ENCODE results near the gene CHRNB4.
A peak's percentile ranks its signal among the peaks of the same experiment; 100 is the strongest.

Gene CHRNB4

GRCh38 chr15:78624651-78625590, 16.1 kb downstream of the CHRNB4 start:
- Histone ChIP-seq H3K4me3 (ENCODE audit: insufficient read depth, low read depth, low read length) (no peak overlapping the region), H3K9me3 (ENCODE audit: control insufficient read depth, low read length) (no peaks in the 10 kb centered on the region), H3K4me1 (ENCODE audit: control insufficient read depth, insufficient read depth, low read length) (no peaks in the 10 kb centered on the region), H3K27me3 (ENCODE audit: control insufficient read depth, insufficient read depth, low read length, poor library complexity, severe bottlenecking) (peaks cover 33% of the 10 kb centered on the region), H3K27ac (ENCODE audit: insufficient read depth, low read depth, low read length, poor library complexity, severe bottlenecking) (no peak overlapping the region), H3K36me3 (ENCODE audit: control insufficient read depth, insufficient read depth, low read length) (no peaks in the 10 kb centered on the region)
- 90 to 93% methylated on average over 16 of the region's 17 CpGs for WGBS, 2 experiments

- no peaks in the 10 kb centered on the region for H3K9me3 ChIP-seq (ENCODE audit: control insufficient read depth, low read length)
- no peaks in the 10 kb centered on the region for H3K4me1 ChIP-seq (ENCODE audit: control insufficient read depth, insufficient read depth, low read length)
- no peak overlapping the region for H3K27ac ChIP-seq (ENCODE audit: insufficient read depth, low read depth, low read length, poor library complexity, severe bottlenecking)
- 90 to 92% methylated on average over 7 of the region's 7 CpGs for WGBS, 2 experiments
- H3K4me3 ChIP-seq (ENCODE audit: insufficient read depth, low read depth, low read length) = no peak overlapping the region
- H3K36me3 ChIP-seq (ENCODE audit: control insufficient read depth, insufficient read depth, low read length) = no peaks in the 10 kb centered on the region
- peaks cover 43% of the 10 kb centered on the region for H3K27me3 ChIP-seq (ENCODE audit: control insufficient read depth, insufficient read depth, low read length, poor library complexity, severe bottlenecking)
Observed at GRCh38 chr15:78623786-78624497, 17.1 kb downstream of the CHRNB4 start.

GRCh38 chr15:78621810-78622402, 19.1 kb downstream of the CHRNB4 start:
- Histone ChIP-seq H3K4me3 (ENCODE audit: insufficient read depth, low read depth, low read length) (no peak overlapping the region), H3K27ac (ENCODE audit: insufficient read depth, low read depth, low read length, poor library complexity, severe bottlenecking) (no peak overlapping the region), H3K4me1 (ENCODE audit: control insufficient read depth, insufficient read depth, low read length) (no peaks in the 10 kb centered on the region), H3K36me3 (ENCODE audit: control insufficient read depth, insufficient read depth, low read length) (no peaks in the 10 kb centered on the region), H3K9me3 (ENCODE audit: control insufficient read depth, low read length) (no peaks in the 10 kb centered on the region), H3K27me3 (ENCODE audit: control insufficient read depth, insufficient read depth, low read length, poor library complexity, severe bottlenecking) (peaks cover 47% of the 10 kb centered on the region)
- 75 to 77% methylated on average over 10 of the region's 10 CpGs for WGBS, 2 experiments

- Histone ChIP-seq H3K36me3 (ENCODE audit: control insufficient read depth, insufficient read depth, low read length) (no peaks in the 10 kb centered on the region), H3K9me3 (ENCODE audit: control insufficient read depth, low read length) (no peaks in the 10 kb centered on the region), H3K4me3 (ENCODE audit: insufficient read depth, low read depth, low read length) (peak within 1 kb of the TSS; percentile 47), H3K4me1 (ENCODE audit: control insufficient read depth, insufficient read depth, low read length) (no peaks in the 10 kb centered on the region), H3K27ac (ENCODE audit: insufficient read depth, low read depth, low read length, poor library complexity, severe bottlenecking) (no peak within 1 kb of the TSS), H3K27me3 (ENCODE audit: control insufficient read depth, insufficient read depth, low read length, poor library complexity, severe bottlenecking) (peaks cover 47% of the 10 kb centered on the region)
- WGBS, 2 experiments = 3% methylated on average over 102 of the region's 102 CpGs
Observed at GRCh38 chr15:78620527-78621421, 20.2 kb downstream of the CHRNB4 start, which contains the start of gene CHRNA3. Gene CHRNA3, minus strand, starts transcription at chr15:78620996. Its CDS starts 202 bp downstream, at chr15:78620794.

- H3K9me3 ChIP-seq (ENCODE audit: control insufficient read depth, low read length) = no peaks in the 10 kb centered on the region
- H3K27ac ChIP-seq (ENCODE audit: insufficient read depth, low read depth, low read length, poor library complexity, severe bottlenecking) = no peak overlapping the region
- peaks cover 47% of the 10 kb centered on the region for H3K27me3 ChIP-seq (ENCODE audit: control insufficient read depth, insufficient read depth, low read length, poor library complexity, severe bottlenecking)
- no peaks in the 10 kb centered on the region for H3K4me1 ChIP-seq (ENCODE audit: control insufficient read depth, insufficient read depth, low read length)
- H3K4me3 ChIP-seq (ENCODE audit: insufficient read depth, low read depth, low read length) = peak overlapping the region; percentile 47
- no peaks in the 10 kb centered on the region for H3K36me3 ChIP-seq (ENCODE audit: control insufficient read depth, insufficient read depth, low read length)
- 0 to 1% methylated on average over 41 of the region's 41 CpGs for WGBS, 2 experiments
Observed at GRCh38 chr15:78620021-78620526, 20.9 kb downstream of the CHRNB4 start.

GRCh38 chr15:78619022-78619950, 21.7 kb downstream of the CHRNB4 start:
- Histone ChIP-seq H3K4me1 (ENCODE audit: control insufficient read depth, insufficient read depth, low read length) (no peaks in the 10 kb centered on the region), H3K9me3 (ENCODE audit: control insufficient read depth, low read length) (no peaks in the 10 kb centered on the region), H3K27me3 (ENCODE audit: control insufficient read depth, insufficient read depth, low read length, poor library complexity, severe bottlenecking) (peaks cover 47% of the 10 kb centered on the region), H3K27ac (ENCODE audit: insufficient read depth, low read depth, low read length, poor library complexity, severe bottlenecking) (no peak overlapping the region), H3K36me3 (ENCODE audit: control insufficient read depth, insufficient read depth, low read length) (no peaks in the 10 kb centered on the region), H3K4me3 (ENCODE audit: insufficient read depth, low read depth, low read length) (peak overlapping the region; percentile 47)
- WGBS, 2 experiments = 61 to 63% methylated on average over 20 of the region's 20 CpGs

GRCh38 chr15:78618490-78618934, 22.5 kb downstream of the CHRNB4 start:
- no peaks in the 10 kb centered on the region for H3K9me3 ChIP-seq (ENCODE audit: control insufficient read depth, low read length)
- H3K27ac ChIP-seq (ENCODE audit: insufficient read depth, low read depth, low read length, poor library complexity, severe bottlenecking) = no peak overlapping the region
- no peaks in the 10 kb centered on the region for H3K4me1 ChIP-seq (ENCODE audit: control insufficient read depth, insufficient read depth, low read length)
- no peak overlapping the region for H3K4me3 ChIP-seq (ENCODE audit: insufficient read depth, low read depth, low read length)
- H3K36me3 ChIP-seq (ENCODE audit: control insufficient read depth, insufficient read depth, low read length) = no peaks in the 10 kb centered on the region
- peaks cover 47% of the 10 kb centered on the region for H3K27me3 ChIP-seq (ENCODE audit: control insufficient read depth, insufficient read depth, low read length, poor library complexity, severe bottlenecking)
- WGBS, 2 experiments = 53 to 55% methylated on average over 8 of the region's 8 CpGs

- no peak overlapping the region for H3K4me3 ChIP-seq (ENCODE audit: insufficient read depth, low read depth, low read length)
- H3K27me3 ChIP-seq (ENCODE audit: control insufficient read depth, insufficient read depth, low read length, poor library complexity, severe bottlenecking) = peaks cover 45% of the 10 kb centered on the region
- no peaks in the 10 kb centered on the region for H3K4me1 ChIP-seq (ENCODE audit: control insufficient read depth, insufficient read depth, low read length)
- no peaks in the 10 kb centered on the region for H3K9me3 ChIP-seq (ENCODE audit: control insufficient read depth, low read length)
- 87 to 90% methylated on average over 8 of the region's 8 CpGs for WGBS, 2 experiments
- no peaks in the 10 kb centered on the region for H3K36me3 ChIP-seq (ENCODE audit: control insufficient read depth, insufficient read depth, low read length)
- H3K27ac ChIP-seq (ENCODE audit: insufficient read depth, low read depth, low read length, poor library complexity, severe bottlenecking) = no peak overlapping the region
Observed at GRCh38 chr15:78618064-78618463, 22.9 kb downstream of the CHRNB4 start.
